GM19452 (cell line): ENCODE results near the gene APELA.

Experiments
- ATAC-seq: cut with Tn5 transposase; IDR thresholded peaks from one replicate; pipeline ENCODE4 v1.9.1; 2021; ENCODE audit not compliant: unreplicated experiment

APELA gene

GRCh38 chr4:164876700-164877324 lies at the start of gene APELA:
Gene APELA, plus strand, starts transcription at chr4:164877178. Its CDS starts 154 bp downstream, at chr4:164877332.
- peak; percentile 100 for ATAC-seq

DNA sequence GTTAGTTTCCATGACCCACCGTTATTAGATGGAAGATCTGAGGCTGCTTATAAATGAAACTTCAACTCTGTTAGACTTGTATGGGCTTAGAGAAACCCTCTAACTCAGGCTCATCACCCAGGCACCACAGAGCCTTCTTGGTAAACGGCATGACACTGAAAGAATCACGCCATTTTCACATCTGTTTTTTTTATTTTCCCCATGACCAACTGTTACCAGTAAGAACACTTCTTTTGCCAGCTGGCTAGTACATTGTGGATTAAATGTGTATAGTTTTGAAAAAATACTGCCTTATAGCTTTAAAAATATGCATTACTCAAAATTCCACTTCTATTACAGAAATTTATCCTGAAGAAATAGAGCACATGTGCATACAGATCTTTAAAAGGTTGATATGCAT lies 48.0 kb upstream of the APELA start:
- ATAC-seq, result no peak

- ATAC-seq, result no peak
Observed at GRCh38 chr4:164846566-164846965, 30.4 kb upstream of the APELA start.

DNA sequence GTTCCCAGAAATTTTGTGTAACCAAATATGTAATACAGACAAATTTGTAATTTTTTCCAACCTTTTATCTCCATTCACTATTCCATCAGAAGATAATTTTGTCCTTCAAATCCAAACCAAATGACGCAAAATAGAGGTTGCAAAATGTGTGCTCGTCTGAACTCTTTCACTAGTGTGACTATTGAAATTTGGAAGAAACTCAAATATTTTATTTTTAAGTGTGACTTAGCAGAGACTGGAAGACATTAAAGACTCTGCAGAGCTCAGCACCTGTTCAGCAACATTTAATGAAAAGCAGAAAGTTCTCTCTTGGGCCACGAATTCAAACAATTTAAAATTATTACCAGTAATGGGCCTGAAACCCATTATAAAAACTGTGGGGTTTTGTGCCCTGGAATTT lies 30.0 kb upstream of the APELA start:
- ATAC-seq, result no peak

- ATAC-seq, result peak; percentile 93
Observed at GRCh38 chr4:164847967-164848649, 28.9 kb upstream of the APELA start.

DNA sequence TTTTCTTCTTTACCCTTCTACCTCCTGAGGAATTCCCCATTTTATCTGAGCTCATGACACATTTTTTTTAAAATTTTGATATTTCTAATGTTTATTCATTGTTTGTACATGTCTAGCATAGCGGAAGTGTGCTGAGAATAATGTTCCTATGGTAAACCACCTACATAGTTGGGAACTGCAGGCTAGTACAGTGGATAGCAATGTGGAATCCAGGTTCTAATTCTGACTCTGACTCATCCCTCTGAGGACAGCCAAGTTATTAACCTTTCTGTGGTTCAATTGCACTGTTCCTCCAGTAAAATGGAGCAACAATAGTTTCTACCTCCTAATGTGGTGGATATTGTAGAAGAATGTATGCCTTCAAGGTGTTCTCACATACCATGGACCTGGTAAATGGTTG lies 20.6 kb upstream of the APELA start:
- no peak for ATAC-seq

DNA sequence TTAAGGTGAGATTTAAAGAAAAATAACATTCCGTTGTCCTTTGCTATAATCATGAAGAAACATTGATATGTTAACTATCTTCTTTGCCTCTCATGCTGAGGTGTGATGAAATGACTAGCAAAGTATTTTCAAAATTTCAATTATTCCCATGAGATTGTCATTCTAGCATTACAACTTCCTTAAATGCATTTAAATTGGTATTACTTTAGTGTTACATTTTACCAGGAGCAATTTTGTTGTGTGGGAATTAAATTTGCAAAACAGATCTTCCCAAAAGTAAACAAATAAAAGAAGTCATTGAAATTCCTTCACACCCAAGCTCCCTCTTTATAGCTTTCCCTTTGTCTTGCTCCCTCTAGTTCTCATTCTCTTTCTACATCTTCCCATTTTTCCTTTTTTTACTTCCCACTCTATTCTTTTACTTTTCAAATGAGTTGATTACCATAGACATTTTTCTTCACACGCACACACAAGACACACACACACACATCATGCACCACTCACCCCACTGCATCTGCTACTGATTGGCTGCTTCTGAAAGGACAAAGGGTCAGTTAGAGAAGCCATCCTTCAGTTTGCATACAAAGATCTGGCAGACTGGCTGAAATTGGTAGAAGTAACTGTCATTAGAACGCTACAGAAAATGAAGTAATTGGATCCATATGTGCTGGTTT lies 10.0 kb upstream of the APELA start:
- no peak for ATAC-seq

GRCh38 chr4:164871673-164872072 lies 5.3 kb upstream of the APELA start:
- no peak for ATAC-seq

DNA sequence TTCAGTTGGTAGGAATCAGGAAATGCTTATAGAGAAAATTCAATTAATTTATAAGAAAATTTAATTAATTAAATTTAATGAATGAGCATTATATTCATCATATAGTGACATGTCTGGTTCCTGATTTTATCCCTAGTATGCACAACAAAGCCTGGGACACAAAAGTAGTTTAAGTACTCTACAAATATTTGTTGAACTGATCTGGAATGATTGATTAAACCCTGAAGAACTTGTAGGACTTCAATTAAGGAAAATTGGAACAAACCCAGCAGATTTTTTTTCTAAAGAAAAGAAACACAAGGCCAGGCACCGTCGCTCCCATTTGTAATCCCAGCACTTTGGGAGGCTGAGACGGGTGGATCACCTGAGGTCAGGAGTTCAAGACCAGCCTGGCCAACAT lies 4.5 kb upstream of the APELA start:
- ATAC-seq, result no peak

DNA sequence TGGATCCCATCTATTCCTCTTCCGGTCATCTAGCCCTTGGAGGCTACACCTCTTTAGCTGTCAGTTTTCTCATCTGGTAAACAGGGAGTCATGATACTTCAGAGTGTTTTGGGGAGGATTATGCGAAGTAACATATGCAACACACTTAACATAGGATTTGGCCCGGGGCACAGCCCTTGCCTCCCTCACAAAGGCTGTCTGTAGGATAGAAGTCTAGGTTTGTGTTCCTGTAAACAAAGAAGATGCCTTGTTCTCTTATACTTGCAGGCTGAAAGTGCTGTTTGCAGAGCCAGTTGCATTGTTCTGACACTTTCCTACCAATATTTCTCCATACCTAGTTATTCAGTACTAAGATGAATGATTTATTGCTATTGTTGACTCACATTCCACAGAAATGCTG lies 2.2 kb upstream of the APELA start:
- no peak for ATAC-seq

- no peak for ATAC-seq
Observed at GRCh38 chr4:164880489-164881262, 3.7 kb downstream of the APELA start.

- no peak for ATAC-seq
Observed at GRCh38 chr4:164888096-164888715, 11.2 kb downstream of the APELA start.

- ATAC-seq, result no peak
Observed at GRCh38 chr4:164890691-164891090, 13.7 kb downstream of the APELA start.

DNA sequence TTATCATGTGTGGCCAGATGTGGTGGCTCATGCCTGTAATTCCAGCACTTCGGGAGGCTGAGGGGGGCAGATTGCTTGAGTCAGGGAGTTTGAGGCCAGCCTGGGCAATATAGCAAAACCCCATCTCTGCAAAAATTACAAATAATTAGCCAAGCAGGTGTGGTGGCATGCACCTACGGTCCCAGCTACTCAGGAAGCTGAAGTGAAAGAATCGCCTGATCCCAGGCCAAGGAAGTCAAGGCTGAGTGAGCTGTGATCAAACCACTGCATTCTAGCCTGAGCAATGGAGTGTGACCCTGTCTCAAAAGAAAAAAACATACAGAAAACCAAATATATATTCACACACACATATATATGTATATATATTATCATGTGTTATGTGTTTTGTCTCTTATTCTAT lies 15.0 kb downstream of the APELA start:
- ATAC-seq, result peak; percentile 69

GRCh38 chr4:164894702-164895101 lies 17.7 kb downstream of the APELA start:
- ATAC-seq, result peak; percentile 69

- no peak for ATAC-seq
Observed at GRCh38 chr4:164902608-164903007, 25.6 kb downstream of the APELA start.

DNA sequence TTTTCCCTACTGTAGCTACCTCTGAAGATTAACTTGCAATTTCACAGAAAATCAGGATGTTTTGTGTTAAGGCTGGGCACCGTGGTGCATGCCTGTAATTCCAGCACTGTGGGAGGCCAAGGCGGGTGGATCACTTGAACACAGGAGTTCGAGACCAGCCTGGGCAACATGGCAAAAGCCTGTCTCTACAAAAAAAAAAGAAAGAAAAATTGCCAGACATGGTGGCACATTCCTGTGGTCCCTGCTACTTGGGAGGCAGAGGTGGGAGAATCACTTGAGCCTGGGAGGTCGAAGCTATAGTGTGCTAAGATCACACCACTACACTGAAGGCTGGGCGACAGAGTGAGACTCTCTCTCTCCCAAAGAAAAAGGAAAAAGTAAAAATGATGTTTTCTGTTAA lies 27.4 kb downstream of the APELA start:
- ATAC-seq, result no peak

DNA sequence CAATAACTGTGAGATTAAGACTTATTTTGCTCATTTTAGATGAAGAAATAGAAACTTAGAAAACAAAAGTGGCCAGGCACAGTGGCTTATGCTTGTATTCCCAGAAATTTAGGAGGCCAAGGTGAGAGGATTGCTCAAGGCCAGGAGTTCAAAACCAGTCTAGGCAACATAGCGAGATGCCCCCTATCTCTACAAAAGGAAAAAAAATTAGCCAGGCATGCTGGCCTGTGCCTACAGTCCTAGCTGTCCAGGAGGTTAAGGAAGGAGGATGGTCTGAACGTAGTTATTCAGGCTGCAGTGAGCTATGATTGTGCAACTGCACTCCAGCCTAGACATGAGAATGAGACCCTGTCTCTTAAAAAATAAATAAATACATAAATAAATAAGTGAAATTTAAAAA lies 28.0 kb downstream of the APELA start:
- no peak for ATAC-seq

DNA sequence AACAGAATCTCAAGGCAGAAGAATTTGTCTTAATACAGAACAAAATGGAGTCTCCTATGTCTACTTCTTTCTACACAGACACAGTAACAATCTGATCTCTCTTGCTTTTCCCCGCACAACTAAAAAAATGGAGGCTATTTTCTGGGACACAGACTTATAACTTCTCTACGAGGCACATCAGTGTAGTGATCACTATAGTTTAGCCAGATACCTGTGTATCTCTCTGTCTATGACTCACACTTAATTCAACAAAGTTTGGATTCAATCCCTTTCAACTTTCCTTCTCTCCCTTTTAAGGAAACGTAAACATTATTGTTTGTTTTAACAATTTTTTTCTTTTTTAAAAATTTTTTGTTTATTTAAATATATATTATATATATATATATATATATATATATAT lies 29.4 kb downstream of the APELA start:
- no peak for ATAC-seq

DNA sequence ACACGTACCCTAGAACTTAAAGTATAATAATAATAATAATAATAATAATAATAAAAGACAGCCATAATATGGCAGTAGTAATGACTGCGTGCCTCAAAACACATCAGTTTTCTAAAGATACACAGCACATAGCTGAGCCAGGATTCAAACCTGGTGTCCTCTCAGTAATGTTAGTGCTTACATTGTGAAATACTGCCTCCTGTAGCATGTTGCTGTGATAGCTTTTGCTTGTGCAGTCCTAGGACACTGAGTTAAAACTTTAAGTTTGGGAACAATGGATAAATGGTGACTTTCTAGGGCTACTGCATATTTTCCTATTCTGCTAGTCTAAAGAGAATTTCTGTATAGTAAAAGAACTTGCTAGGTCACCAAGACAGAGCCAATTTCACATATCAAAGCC lies 36.5 kb downstream of the APELA start:
- ATAC-seq, result peak; percentile 61

- ATAC-seq, result no peak
Observed at GRCh38 chr4:164918956-164919355, 42.0 kb downstream of the APELA start.
